HepG2 (cell line): ENCODE data around the gene SUSD3. TPM values are rescaled to one million over a fixed set of nuclear protein-coding genes. Genes with fewer than 3 reads are reported as not detected.

Source experiments
- ATF1 ChIP-seq: IDR thresholded peaks from 2 replicates; pipeline ENCODE4 v1.6.1; 2016; ENCODE audit warnings: mild to moderate bottlenecking, control low read depth
- BHLHE40 ChIP-seq: IDR thresholded peaks from 2 replicates; pipeline ENCODE4 v1.6.1; 2011; ENCODE audit warnings: low read length, improper control_type of control experiment
- E2F2 ChIP-seq: sonication (generic); formaldehyde crosslinking; IDR thresholded peaks from 2 replicates; pipeline ENCODE4 v1.4.0; 2020; ENCODE audit warnings: missing genetic modification reagents, borderline replicate concordance
- ELF1 ChIP-seq: sonication (generic); formaldehyde crosslinking; IDR thresholded peaks from 2 replicates; pipeline ENCODE4 v1.4.0; 2020; ENCODE audit warnings: missing genetic modification reagents
- GABPA ChIP-seq, 2 experiments: IDR thresholded peaks; 2 replicates each; pipeline ENCODE4 v1.6.1; 2011 to 2016; ENCODE audit warnings: low read depth in 2 of 2, low read length in 1 of 2, missing biosample characterization in 1 of 2, missing genetic modification characterization in 1 of 2
- HDAC2 ChIP-seq: sonication (generic); formaldehyde crosslinking; IDR thresholded peaks from 2 replicates; pipeline ENCODE4 v1.4.0; 2020; ENCODE audit warnings: missing genetic modification reagents
- MEIS2 ChIP-seq: sonication (generic); formaldehyde crosslinking; IDR thresholded peaks from 2 replicates; pipeline ENCODE4 v1.9.0; 2021; ENCODE audit warnings: mild to moderate bottlenecking, missing genetic modification reagents
- MIER3 ChIP-seq: IDR thresholded peaks from 2 replicates; pipeline ENCODE4 v1.6.1; 2016; ENCODE audit warnings: missing compliant biosample characterization, borderline replicate concordance
- NCOA5 ChIP-seq: sonication (generic); formaldehyde crosslinking; IDR thresholded peaks from 2 replicates; pipeline ENCODE4 v1.4.0; 2020; ENCODE audit warnings: missing genetic modification reagents
- NFIB ChIP-seq: sonication (generic); formaldehyde crosslinking; IDR thresholded peaks from 2 replicates; pipeline ENCODE4 v1.9.0; 2021; ENCODE audit warnings: missing genetic modification reagents, mild to moderate bottlenecking, borderline replicate concordance
- U2AF2 ChIP-seq: fragments of 200-400 bp; formaldehyde crosslinking; IDR thresholded peaks from 2 replicates; pipeline ENCODE4 v1.6.1; 2017; ENCODE audit warnings: low read depth, mild to moderate bottlenecking, low read length
- ZNF343 ChIP-seq: sonication (generic); formaldehyde crosslinking; IDR thresholded peaks from 2 replicates; pipeline ENCODE4 v1.4.0; 2020; ENCODE audit warnings: mild to moderate bottlenecking, missing genetic modification reagents
- ZNF446 ChIP-seq: sonication (generic); formaldehyde crosslinking; IDR thresholded peaks from 2 replicates; pipeline ENCODE4 v1.5.0; 2020; ENCODE audit warnings: mild to moderate bottlenecking, missing genetic modification reagents
- ZNF556 ChIP-seq: sonication (generic); formaldehyde crosslinking; IDR thresholded peaks from 2 replicates; pipeline ENCODE4 v1.4.0; 2020; ENCODE audit warnings: mild to moderate bottlenecking, missing genetic modification reagents, borderline replicate concordance
- ZNF572 ChIP-seq: sonication (generic); formaldehyde crosslinking; IDR thresholded peaks from 2 replicates; pipeline ENCODE4 v1.5.1; 2020; ENCODE audit warnings: mild to moderate bottlenecking, missing genetic modification reagents
- ZNF850 ChIP-seq: sonication (generic); formaldehyde crosslinking; conservative IDR thresholded peaks from 2 replicates; pipeline ENCODE4 v1.9.0; 2021; ENCODE audit warnings: mild to moderate bottlenecking, missing genetic modification reagents
- polyA plus RNA-seq, 8 experiments: library from polyadenylated mRNA; depleted of rRNA in 3 of 8; stranded (reverse) in 7 of 8; unstranded in 1 of 8; fragments of >200 nt; fragmentation: Illumina TruSeq in 4 of 8; extraction: Trizol in 4 of 8; gene quantifications; 2 replicates each; pipeline versions ENCODE4 v1.2.1 to v1.2.3, GENCODE V29; 2011 to 2016; ENCODE audit warnings: low read depth in 4 of 8, missing spikeins in 1 of 8, mixed read lengths in 1 of 8; ENCODE audit not compliant: insufficient read depth in 1 of 8
- total RNA-seq, 5 experiments: library from RNA; depleted of rRNA; stranded (reverse); fragments of >200 nt; fragmentation: Illumina TruSeq; extraction: Trizol; gene quantifications; 2 replicates each; pipeline ENCODE4 v1.2.3, GENCODE V29; 2016; ENCODE audit warnings: low read depth in 1 of 5
- TF ChIP-seq, protein P1 (sequence below): sonication (generic); formaldehyde crosslinking; IDR thresholded peaks from 2 replicates; pipeline ENCODE4 v1.4.0; 2020; ENCODE audit warnings: mild to moderate bottlenecking, missing genetic modification reagents
- TF ChIP-seq, protein P2 (sequence below): sonication (generic); formaldehyde crosslinking; IDR thresholded peaks from 2 replicates; pipeline ENCODE4 v1.4.0; 2020; ENCODE audit warnings: missing genetic modification reagents
- TF ChIP-seq, protein P3 (sequence below): sonication (generic); formaldehyde crosslinking; conservative IDR thresholded peaks from 2 replicates; pipeline ENCODE4 v1.8.0; 2022; ENCODE audit warnings: low read depth, missing genetic modification reagents
- TF ChIP-seq, protein P4 (sequence below): sonication (generic); formaldehyde crosslinking; IDR thresholded peaks from 2 replicates; pipeline ENCODE4 v1.4.0; 2020; ENCODE audit warnings: missing genetic modification reagents, borderline replicate concordance

SUSD3 gene
- total and polyA plus RNA-seq, 2 of the 13 experiments (the other 11 are each of a cell fraction or from before 2014, with no cell fraction given): 7.0 to 9.1 TPM

- TF ChIP-seq ATF1 (CRISPR knock-in tag): no peak
- TF ChIP-seq ZNF446 (CRISPR knock-in tag): peak; percentile 3; the same call in 1 of the 2 replicates
- no peak for TF ChIP-seq MIER3 (CRISPR knock-in tag)
- 0 out of 2 replicates have a peak, but pooled peaks have one; percentile 16 for TF ChIP-seq ZNF556 (CRISPR knock-in tag)
- TF ChIP-seq, protein P1, sequence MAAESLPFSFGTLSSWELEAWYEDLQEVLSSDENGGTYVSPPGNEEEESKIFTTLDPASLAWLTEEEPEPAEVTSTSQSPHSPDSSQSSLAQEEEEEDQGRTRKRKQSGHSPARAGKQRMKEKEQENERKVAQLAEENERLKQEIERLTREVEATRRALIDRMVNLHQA (CRISPR knock-in tag): no peak
- no peak for TF ChIP-seq U2AF2
- TF ChIP-seq, protein P2, sequence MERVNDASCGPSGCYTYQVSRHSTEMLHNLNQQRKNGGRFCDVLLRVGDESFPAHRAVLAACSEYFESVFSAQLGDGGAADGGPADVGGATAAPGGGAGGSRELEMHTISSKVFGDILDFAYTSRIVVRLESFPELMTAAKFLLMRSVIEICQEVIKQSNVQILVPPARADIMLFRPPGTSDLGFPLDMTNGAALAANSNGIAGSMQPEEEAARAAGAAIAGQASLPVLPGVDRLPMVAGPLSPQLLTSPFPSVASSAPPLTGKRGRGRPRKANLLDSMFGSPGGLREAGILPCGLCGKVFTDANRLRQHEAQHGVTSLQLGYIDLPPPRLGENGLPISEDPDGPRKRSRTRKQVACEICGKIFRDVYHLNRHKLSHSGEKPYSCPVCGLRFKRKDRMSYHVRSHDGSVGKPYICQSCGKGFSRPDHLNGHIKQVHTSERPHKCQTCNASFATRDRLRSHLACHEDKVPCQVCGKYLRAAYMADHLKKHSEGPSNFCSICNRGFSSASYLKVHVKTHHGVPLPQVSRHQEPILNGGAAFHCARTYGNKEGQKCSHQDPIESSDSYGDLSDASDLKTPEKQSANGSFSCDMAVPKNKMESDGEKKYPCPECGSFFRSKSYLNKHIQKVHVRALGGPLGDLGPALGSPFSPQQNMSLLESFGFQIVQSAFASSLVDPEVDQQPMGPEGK (CRISPR knock-in tag): 0 out of 2 replicates have a peak, but pooled peaks have one; percentile 13
- no peak for TF ChIP-seq ELF1 (CRISPR knock-in tag)
- TF ChIP-seq, protein P3, sequence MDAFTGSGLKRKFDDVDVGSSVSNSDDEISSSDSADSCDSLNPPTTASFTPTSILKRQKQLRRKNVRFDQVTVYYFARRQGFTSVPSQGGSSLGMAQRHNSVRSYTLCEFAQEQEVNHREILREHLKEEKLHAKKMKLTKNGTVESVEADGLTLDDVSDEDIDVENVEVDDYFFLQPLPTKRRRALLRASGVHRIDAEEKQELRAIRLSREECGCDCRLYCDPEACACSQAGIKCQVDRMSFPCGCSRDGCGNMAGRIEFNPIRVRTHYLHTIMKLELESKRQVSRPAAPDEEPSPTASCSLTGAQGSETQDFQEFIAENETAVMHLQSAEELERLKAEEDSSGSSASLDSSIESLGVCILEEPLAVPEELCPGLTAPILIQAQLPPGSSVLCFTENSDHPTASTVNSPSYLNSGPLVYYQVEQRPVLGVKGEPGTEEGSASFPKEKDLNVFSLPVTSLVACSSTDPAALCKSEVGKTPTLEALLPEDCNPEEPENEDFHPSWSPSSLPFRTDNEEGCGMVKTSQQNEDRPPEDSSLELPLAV: no peak
- TF ChIP-seq NFIB (CRISPR knock-in tag): no peak
- no peak for TF ChIP-seq ZNF572 (CRISPR knock-in tag)
- no peak for TF ChIP-seq GABPA (IDR thresholded peaks at IDR 0.05; ENCODE audit: low read depth, low read length)
- TF ChIP-seq GABPA (CRISPR knock-in tag; IDR thresholded peaks at IDR 0.05; ENCODE audit: low read depth): 0 out of 2 replicates have a peak, but pooled peaks have one; percentile 6
- no peak for TF ChIP-seq NCOA5
- TF ChIP-seq ZNF850 (CRISPR knock-in tag): peak; percentile 16; the same call in 1 of the 2 replicates
- no peak for TF ChIP-seq HDAC2 (CRISPR knock-in tag)
- 0 out of 2 replicates have a peak, but pooled peaks have one; percentile 56 for TF ChIP-seq ZNF343 (CRISPR knock-in tag)
- no peak for TF ChIP-seq BHLHE40
- TF ChIP-seq, protein P4, sequence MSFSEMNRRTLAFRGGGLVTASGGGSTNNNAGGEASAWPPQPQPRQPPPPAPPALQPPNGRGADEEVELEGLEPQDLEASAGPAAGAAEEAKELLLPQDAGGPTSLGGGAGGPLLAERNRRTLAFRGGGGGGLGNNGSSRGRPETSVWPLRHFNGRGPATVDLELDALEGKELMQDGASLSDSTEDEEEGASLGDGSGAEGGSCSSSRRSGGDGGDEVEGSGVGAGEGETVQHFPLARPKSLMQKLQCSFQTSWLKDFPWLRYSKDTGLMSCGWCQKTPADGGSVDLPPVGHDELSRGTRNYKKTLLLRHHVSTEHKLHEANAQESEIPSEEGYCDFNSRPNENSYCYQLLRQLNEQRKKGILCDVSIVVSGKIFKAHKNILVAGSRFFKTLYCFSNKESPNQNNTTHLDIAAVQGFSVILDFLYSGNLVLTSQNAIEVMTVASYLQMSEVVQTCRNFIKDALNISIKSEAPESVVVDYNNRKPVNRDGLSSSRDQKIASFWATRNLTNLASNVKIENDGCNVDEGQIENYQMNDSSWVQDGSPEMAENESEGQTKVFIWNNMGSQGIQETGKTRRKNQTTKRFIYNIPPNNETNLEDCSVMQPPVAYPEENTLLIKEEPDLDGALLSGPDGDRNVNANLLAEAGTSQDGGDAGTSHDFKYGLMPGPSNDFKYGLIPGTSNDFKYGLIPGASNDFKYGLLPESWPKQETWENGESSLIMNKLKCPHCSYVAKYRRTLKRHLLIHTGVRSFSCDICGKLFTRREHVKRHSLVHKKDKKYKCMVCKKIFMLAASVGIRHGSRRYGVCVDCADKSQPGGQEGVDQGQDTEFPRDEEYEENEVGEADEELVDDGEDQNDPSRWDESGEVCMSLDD (CRISPR knock-in tag): 0 out of 2 replicates have a peak, but pooled peaks have one; percentile 60
- TF ChIP-seq MEIS2: no peak
- TF ChIP-seq E2F2 (CRISPR knock-in tag): no peak
Measured at GRCh38 chr9:93134015-93134739, 75.7 kb downstream of the SUSD3 start, which contains the start of gene NINJ1 (continued).
